ENCODE results near the gene TJP3. TPM values are rescaled to one million over a fixed set of nuclear protein-coding genes. Genes with fewer than 3 reads are reported as not detected.
A peak's percentile ranks its signal among the peaks of the same experiment; 100 is the strongest.

Gene TJP3
- total and polyA plus RNA-seq, 2 experiments from 2014 or later, result 18.2 to 23.9 TPM

DNA sequence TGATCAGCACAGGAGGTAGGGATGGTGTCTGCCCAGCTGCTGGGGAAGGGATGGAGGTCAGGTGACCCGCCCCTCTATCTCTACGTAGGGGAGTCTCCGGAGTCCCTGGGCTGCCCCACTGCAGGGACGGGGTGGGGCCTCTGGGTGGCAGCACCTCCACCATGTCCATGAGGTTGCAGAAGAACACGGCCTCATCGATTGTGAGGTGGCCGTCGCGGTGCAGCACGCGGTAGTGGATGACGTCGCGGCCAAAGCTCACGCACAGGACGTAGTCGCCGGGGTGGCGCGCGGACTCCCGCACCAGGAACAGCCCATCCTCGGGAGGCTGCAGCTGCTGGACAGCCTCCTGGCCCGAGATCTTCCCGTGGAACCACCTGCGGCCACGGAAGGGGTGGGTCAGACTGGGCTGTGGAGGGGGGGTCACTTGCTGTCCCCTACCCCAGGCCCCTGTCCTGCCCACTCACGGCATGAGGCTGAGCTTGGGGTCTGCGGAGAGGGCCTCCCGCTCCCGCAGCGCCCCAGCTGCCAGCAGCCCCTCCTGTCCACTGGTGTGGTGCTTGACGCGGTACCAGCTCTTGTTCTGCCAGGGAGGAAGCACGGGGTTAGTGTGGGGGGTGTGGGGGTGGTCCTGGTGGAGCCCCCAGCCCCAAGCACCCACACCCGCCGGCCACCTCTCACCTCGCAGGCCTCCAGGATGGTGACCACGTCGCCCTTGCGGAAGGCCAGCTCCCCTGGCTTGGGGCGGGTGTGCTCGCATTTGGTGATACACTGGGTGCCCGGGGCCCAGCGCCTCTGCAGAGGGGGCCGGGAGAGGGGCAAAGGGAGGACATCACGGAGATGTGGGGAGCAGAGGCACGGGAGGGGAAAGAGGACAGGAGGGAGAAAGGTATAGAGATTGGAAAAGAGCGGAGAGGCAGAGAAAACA is 75.7 kb downstream of the TJP3 start:
- peaks cover 33% of the 10 kb centered on the region for H3K36me3 Mint-ChIP-seq (ENCODE audit: low read depth)
- Histone ChIP-seq H2AFZ (no peak overlapping the region), H3K79me2 (replicated peaks; ENCODE audit: insufficient read depth) (no peaks in the 10 kb centered on the region), H4K20me1 (replicated peaks; ENCODE audit: insufficient read depth) (no peaks in the 10 kb centered on the region), H3K4me2 (no peak overlapping the region), H3K4me1 (ENCODE audit: insufficient read depth) (no peaks in the 10 kb centered on the region; the same call in 1 of the 2 replicates), H3K9me2 (ENCODE audit: insufficient read depth) (no peaks in the 10 kb centered on the region), H3K36me3 (ENCODE audit: insufficient read depth) (peaks cover 4% of the 10 kb centered on the region; the same call in 1 of the 2 replicates), H3K4me3 (no peak overlapping the region), H3K27ac (ENCODE audit: low read depth) (no peak overlapping the region), H3K27me3 (ENCODE audit: insufficient read depth) (peaks cover 10% of the 10 kb centered on the region), H3F3A (replicated peaks; ENCODE audit: low read depth) (no peaks in the 10 kb centered on the region)
- H3K27me3 Mint-ChIP-seq (ENCODE audit: insufficient read depth, low read depth, poor library complexity), result peaks cover 21% of the 10 kb centered on the region
- no peak for TF ChIP-seq NANOG (IDR thresholded peaks at IDR 0.05; ENCODE audit: borderline replicate concordance)
- TF ChIP-seq EZH2phosphoT487 (IDR thresholded peaks at IDR 0.05; ENCODE audit: unreplicated experiment), result no peak
- TF ChIP-seq ZNF462 (CRISPR knock-in tag; IDR thresholded peaks at IDR 0.05), result no peak
- TF ChIP-seq, protein P1, sequence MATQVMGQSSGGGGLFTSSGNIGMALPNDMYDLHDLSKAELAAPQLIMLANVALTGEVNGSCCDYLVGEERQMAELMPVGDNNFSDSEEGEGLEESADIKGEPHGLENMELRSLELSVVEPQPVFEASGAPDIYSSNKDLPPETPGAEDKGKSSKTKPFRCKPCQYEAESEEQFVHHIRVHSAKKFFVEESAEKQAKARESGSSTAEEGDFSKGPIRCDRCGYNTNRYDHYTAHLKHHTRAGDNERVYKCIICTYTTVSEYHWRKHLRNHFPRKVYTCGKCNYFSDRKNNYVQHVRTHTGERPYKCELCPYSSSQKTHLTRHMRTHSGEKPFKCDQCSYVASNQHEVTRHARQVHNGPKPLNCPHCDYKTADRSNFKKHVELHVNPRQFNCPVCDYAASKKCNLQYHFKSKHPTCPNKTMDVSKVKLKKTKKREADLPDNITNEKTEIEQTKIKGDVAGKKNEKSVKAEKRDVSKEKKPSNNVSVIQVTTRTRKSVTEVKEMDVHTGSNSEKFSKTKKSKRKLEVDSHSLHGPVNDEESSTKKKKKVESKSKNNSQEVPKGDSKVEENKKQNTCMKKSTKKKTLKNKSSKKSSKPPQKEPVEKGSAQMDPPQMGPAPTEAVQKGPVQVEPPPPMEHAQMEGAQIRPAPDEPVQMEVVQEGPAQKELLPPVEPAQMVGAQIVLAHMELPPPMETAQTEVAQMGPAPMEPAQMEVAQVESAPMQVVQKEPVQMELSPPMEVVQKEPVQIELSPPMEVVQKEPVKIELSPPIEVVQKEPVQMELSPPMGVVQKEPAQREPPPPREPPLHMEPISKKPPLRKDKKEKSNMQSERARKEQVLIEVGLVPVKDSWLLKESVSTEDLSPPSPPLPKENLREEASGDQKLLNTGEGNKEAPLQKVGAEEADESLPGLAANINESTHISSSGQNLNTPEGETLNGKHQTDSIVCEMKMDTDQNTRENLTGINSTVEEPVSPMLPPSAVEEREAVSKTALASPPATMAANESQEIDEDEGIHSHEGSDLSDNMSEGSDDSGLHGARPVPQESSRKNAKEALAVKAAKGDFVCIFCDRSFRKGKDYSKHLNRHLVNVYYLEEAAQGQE (IDR thresholded peaks at IDR 0.05; ENCODE audit: unreplicated experiment), result no peak
- TF ChIP-seq, protein P2, sequence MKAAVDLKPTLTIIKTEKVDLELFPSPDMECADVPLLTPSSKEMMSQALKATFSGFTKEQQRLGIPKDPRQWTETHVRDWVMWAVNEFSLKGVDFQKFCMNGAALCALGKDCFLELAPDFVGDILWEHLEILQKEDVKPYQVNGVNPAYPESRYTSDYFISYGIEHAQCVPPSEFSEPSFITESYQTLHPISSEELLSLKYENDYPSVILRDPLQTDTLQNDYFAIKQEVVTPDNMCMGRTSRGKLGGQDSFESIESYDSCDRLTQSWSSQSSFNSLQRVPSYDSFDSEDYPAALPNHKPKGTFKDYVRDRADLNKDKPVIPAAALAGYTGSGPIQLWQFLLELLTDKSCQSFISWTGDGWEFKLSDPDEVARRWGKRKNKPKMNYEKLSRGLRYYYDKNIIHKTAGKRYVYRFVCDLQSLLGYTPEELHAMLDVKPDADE (IDR thresholded peaks at IDR 0.05), result no peak
- no peak for TF ChIP-seq ZNF331 (CRISPR knock-in tag; IDR thresholded peaks at IDR 0.05; ENCODE audit: low read depth)
- 0 out of 2 replicates have a peak, but pooled peaks have one; percentile 22 for TF ChIP-seq CREB1 (CRISPR knock-in tag; IDR thresholded peaks at IDR 0.05; ENCODE audit: low read depth)
- no peak for TF ChIP-seq ZNF114 (CRISPR knock-in tag; IDR thresholded peaks at IDR 0.05)
- TF ChIP-seq CTCF (conservative IDR thresholded peaks at IDR 0.05; ENCODE audit: low read depth in 2 of 2), result peak; percentile 63 to 89
- TF ChIP-seq POLR2AphosphoS5 (IDR thresholded peaks at IDR 0.05; ENCODE audit: low read depth), result no peak
- no peak overlapping the region for H3K27ac Mint-ChIP-seq
- H3K9me3 Mint-ChIP-seq, result peaks cover 29% of the 10 kb centered on the region
- ATAC-seq, result peak; percentile 75
- H3K4me3 Mint-ChIP-seq, result peak overlapping the region; percentile 78
- DNase-seq (ENCODE audit: low spot score), result peak; percentile 81
- H3K4me1 Mint-ChIP-seq, result peaks cover 8% of the 10 kb centered on the region

Measured in GM23338 (cell line).